NCI-H1694 treated with DMSO at 0.1 percent for 48 hours (cell line): ENCODE results near the gene GRID1.
A peak's percentile ranks its signal among the peaks of the same experiment; 100 is the strongest.

Experiments used
- DNase-seq: peaks from one replicate; lab custom pipeline; 2025; lab: John Stamatoyannopoulos, UW

Gene GRID1

DNA sequence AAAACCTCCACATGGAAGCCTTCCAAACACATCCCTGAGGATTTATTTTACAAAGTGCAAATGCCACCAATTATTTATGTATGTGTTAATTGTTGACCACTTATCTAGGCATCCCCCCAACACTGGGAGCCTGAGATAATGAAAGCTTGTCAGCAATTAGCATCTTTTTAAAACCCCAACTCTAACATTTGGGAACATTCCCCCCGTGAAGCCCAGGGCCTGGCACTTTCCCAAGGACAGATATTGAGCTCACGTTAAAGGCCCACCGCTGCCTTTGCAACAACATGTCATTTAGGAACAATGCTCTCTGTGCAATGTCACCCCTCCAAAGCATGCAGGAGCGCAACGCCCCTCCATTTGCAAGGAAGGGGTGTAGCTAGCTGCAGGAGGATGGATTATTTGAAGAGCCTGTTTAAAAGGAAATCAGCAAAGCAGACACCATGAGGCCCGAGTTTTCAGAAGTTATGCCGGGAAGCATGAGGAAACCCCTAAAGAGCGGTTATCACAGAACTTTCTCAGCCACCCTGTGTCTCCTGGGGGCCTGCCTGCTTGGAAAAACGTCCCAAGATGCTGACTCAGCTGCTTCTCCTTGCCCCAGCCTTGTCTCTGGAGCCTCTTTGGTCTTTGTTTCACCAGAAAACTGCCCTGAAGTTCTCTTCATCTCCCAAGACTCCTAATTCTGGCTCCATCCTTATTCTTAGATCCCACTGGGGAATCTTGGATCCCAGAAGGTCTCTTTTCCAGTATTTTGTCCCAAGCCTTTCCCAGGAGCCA is 444.1 kb downstream of the GRID1 start:
- no peak for DNase-seq

- no peak for DNase-seq
Observed at GRCh38 chr10:85921789-85922188, 444.8 kb downstream of the GRID1 start.

DNA sequence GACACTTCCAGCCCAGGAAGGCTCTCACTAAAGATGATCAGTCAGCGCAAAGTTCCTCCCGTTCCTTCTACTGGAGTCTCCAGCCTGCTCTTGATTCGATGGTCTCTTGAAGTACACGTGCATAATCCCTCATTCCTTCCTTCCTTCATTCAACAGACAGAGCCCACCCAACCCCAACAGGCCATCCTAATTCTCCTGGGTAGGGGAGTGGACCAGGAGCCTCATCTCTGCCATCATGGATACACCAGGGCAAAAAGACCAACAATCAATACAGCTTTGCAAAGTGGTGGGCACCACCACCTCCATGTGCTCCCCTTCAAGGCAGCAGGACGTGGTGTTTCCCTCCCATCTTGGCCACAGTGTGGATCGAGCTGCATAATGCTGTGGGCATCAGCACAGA is 446.3 kb downstream of the GRID1 start:
- DNase-seq, result no peak

- no peak for DNase-seq
Observed at GRCh38 chr10:85919491-85920021, 447.0 kb downstream of the GRID1 start.

DNA sequence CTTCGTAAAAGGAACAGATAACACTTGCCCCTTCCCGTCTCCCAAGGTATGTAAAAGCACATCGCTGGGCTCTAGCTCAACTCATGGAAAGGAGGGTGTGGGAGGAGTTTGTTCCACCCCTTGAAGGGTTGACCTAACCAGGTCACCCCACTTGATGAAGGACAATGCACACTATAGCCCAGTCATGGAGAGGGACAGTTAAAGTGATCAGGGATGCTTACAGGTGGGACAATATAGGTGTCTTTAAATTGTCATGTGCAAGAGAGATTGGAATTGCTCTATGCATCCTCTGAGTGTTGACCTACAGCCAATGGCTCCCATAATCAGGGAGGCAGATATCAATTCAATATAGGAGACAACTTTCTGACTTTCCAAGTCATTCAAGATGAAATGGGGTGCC is 448.2 kb downstream of the GRID1 start:
- DNase-seq, result no peak

- no peak for DNase-seq
Observed at GRCh38 chr10:85917601-85918000, 449.0 kb downstream of the GRID1 start.

- peak; percentile 92 for DNase-seq
Observed at GRCh38 chr10:85916994-85917573, 449.5 kb downstream of the GRID1 start.

GRCh38 chr10:85916286-85916685 is 450.3 kb downstream of the GRID1 start:
- DNase-seq, result no peak

DNA sequence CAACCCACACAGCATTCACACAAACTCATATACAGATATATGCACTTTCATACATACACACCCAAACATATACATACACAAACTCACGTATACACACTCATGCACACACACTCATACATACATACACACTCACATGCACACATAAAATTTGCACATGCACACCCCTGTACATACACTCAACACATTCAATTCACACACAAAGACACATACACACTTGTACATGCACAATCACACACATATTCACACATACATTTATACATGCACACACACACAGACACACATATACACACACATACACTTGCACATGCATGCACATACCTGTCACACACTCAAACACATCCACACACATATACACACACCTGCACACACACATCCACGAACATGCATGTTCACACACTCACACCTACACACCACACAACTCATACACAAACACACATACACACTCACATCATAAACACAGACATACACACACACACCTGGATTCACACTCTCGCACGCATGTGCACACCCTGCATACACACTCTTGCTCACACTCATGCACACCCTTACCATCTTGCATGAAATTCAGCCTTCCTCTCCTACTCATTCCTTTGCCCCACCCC is 451.2 kb downstream of the GRID1 start:
- no peak for DNase-seq

- DNase-seq, result no peak
Observed at GRCh38 chr10:85914720-85915119, 451.9 kb downstream of the GRID1 start.

DNA sequence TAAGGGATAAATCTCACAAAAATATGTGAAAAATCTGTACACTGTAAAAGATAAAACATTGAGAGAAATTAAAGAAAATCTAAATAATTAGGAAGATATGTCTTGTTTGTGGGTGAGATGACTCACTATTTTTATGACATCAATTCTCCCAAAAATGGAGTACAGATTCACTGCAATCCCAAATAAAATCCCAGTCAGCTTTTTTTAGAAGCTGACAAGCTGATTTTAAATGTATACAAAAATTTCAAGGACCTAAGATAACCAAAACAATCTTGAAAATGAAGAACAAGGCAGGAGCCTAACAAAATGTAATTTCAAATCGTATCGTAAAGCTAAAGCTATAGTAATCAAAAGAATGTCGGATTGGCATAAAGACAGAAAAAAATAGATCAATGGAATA is 458.1 kb downstream of the GRID1 start:
- DNase-seq, result no peak

DNA sequence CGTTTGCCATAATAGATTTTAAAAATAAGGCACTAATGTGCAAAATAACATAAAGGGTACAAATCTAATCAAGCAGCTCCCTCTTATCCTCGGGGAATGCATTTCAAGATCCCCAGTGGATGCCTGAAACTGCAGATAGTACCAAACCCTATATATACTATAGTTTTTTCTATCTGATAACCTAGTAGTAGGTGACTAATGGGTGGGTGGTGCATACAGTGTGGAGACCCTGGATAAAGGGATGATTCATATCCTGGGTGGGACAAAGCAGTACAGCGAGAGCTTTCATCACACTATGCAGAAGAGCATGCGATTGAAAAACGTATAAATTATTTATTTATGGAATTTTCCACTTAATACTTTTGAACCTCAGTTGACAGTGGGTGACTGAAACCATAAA is 464.5 kb downstream of the GRID1 start:
- DNase-seq, result no peak

- no peak for DNase-seq
Observed at GRCh38 chr10:85901599-85901998, 465.0 kb downstream of the GRID1 start.

DNA sequence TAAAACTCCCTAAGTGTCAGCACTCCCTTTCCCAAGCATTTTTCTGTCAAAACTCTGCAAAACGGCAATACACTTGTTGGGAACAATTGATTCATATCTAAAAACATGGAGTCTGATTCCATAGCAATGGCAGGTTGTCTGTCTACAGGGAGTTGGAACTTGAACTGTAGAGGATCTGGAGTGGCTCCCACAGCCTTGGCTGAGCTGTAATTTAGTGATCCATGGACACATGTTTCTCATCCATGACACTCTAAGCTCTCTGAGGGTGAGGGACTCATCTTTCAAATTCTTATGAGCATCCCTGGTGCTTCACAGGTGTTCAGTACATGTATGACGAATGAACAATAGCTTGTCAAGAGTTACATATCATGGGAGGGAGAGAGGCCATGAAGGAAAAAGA is 466.1 kb downstream of the GRID1 start:
- no peak for DNase-seq

DNA sequence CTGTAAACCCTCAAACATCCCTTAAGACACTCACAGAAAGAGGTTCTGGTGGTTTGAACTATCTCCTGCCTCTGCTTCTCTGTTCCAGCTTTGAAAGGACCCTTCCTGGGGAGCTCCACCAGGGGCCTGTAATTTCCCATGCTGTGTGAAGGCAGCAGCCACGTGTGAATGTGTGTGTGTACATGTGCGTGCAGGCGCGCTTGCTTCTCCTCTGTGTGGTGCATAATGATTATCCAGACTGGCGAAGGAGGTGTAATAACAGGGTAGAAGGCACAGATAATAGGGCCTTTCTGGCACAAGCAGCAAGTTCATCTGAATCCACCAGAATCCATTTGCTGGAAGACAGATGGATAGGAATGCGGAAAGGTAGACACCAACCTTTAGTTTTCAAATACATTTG is 466.5 kb downstream of the GRID1 start:
- DNase-seq, result no peak

DNA sequence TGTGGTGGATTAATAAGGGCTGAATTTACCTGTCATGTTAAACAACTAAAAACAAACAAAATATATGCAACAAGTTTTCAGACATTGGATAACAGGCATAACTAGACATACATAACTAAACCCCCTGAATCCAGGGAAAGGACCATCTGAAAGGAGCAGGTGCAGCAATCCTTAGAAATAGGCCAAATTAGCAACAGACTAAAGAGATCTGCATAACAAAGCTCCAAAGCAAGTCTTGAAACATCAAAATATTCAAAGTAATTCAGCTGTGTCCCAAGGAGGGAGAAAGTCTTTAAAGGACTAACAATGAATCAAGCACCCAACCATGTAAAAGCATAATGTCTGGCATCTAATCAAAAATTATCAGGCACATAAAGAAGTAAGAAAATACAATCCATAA is 475.1 kb downstream of the GRID1 start:
- no peak for DNase-seq

DNA sequence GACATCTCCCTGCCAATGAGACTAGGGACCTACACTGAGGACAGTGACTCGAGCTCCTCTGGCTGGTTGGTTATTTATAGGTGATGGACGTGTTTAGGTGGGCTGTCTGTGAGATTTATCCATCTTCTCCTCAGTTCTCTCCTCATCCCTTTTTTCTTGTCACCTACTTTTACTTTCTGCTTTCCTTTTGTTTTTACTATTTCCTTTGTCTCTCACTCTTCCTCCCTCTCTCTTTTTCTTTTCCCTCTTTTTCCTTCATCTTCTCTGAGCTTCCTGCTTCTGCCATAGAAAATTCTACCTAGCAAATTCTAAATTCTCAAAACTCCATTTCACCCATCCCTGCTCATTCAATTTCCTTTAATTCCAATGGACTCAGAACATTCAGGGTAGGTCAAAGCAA is 478.0 kb downstream of the GRID1 start:
- no peak for DNase-seq

DNA sequence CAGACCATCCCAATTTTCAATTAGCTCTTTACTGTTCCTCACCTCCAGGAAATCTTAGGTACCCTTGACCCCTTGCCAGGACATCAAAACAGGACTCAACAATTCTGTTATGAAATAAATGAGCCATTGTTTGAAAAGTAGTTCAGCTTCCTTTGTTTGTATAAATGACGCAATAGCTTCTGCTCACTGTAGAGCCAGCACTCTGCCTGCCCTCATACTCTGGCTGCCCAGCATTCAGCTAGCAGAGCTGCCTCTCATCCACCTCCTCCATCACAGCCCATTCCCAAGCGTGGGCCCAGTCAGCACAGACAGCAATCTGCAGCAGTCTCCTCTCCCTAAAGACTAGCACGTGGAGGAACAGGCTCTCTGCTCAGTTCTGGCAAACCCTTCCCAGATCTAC is 478.6 kb downstream of the GRID1 start:
- DNase-seq, result no peak

GRCh38 chr10:85874208-85874607 is 492.4 kb downstream of the GRID1 start:
- DNase-seq, result no peak

GRCh38 chr10:85873063-85873462 is 493.5 kb downstream of the GRID1 start:
- DNase-seq, result no peak

- no peak for DNase-seq
Observed at GRCh38 chr10:85868627-85869499, 497.7 kb downstream of the GRID1 start.

GRCh38 chr10:85864868-85865526 is 501.6 kb downstream of the GRID1 start:
- DNase-seq, result no peak
